NCI-H446 (cell line): ENCODE results near the gene AQP9.

Experiments
- DNase-seq, 2 experiments: peaks; one replicate each; lab custom pipeline; 2025; lab: John Stamatoyannopoulos, UW

Gene AQP9

GRCh38 chr15:58227706-58228543 lies 89.7 kb downstream of the AQP9 start:
- DNase-seq: peak; percentile 54 to 66

GRCh38 chr15:58228718-58229117 lies 90.5 kb downstream of the AQP9 start:
- no peak for DNase-seq

- no peak for DNase-seq
Observed at GRCh38 chr15:58229297-58229768, 91.2 kb downstream of the AQP9 start.

GRCh38 chr15:58232281-58233065 lies 94.3 kb downstream of the AQP9 start:
- no peak for DNase-seq

GRCh38 chr15:58233341-58233740 lies 95.2 kb downstream of the AQP9 start:
- no peak for DNase-seq
